DOHH2 (cell line): ENCODE measurements around the gene CHPF2.

Experiments
- H3F3A ChIP-seq: fragments of 200-600 bp; sonication (generic), shearing (Covaris generic); 2 replicates; pipeline ENCODE4 v1.6.0; 2016; ENCODE audit warnings: antibody characterized with exemption, mild to moderate bottlenecking; ENCODE audit not compliant: control insufficient read depth, insufficient read depth
- H3K27ac ChIP-seq: fragments of 200-600 bp; sonication (generic); 2 replicates; pipeline ENCODE4 v1.5.1; 2014; ENCODE audit warnings: low read depth, mild to moderate bottlenecking, low read length, moderate library complexity
- H3K27me3 ChIP-seq: fragments of 200-600 bp; sonication (generic); 2 replicates; pipeline ENCODE4 v1.6.1; 2014; ENCODE audit warnings: mild to moderate bottlenecking, low read length, mixed read lengths; ENCODE audit not compliant: control insufficient read depth
- H3K36me3 ChIP-seq: fragments of 200-600 bp; sonication (generic); 2 replicates; pipeline ENCODE4 v1.6.1; 2014; ENCODE audit warnings: mild to moderate bottlenecking, low read length, moderate library complexity, mixed read lengths; ENCODE audit not compliant: control insufficient read depth
- H3K4me1 ChIP-seq: fragments of 200-600 bp; sonication (generic); 2 replicates; pipeline ENCODE4 v1.6.1; 2014; ENCODE audit warnings: mild to moderate bottlenecking, low read length, mixed read lengths; ENCODE audit not compliant: control insufficient read depth
- H3K4me2 ChIP-seq: fragments of 200-600 bp; sonication (generic); 2 replicates; pipeline ENCODE4 v1.6.0; 2014; ENCODE audit warnings: mild to moderate bottlenecking, low read length, moderate library complexity
- H3K4me3 ChIP-seq: fragments of 200-600 bp; sonication (generic); 2 replicates; pipeline ENCODE4 v1.5.1; 2014; ENCODE audit warnings: mild to moderate bottlenecking, low read length, mixed read lengths
- H3K79me2 ChIP-seq: fragments of 200-600 bp; sonication (generic); 2 replicates; pipeline ENCODE4 v1.6.1; 2014; ENCODE audit warnings: mild to moderate bottlenecking, low read length, mixed read lengths; ENCODE audit not compliant: control insufficient read depth
- H3K9me2 ChIP-seq: fragments of 200-600 bp; sonication (generic); replicated peaks from 2 replicates; pipeline ENCODE4 v1.6.1; 2014; ENCODE audit warnings: mild to moderate bottlenecking, low read length, mixed read lengths; ENCODE audit not compliant: control insufficient read depth
- H3K9me3 ChIP-seq: fragments of 200-600 bp; sonication (generic); 2 replicates; pipeline ENCODE4 v1.6.1; 2014; ENCODE audit warnings: antibody characterized with exemption, low read length, mixed read lengths; ENCODE audit not compliant: control insufficient read depth, insufficient read depth
- H4K20me1 ChIP-seq: fragments of 200-600 bp; sonication (generic); 2 replicates; pipeline ENCODE4 v1.6.0; 2014; ENCODE audit warnings: low read depth, mild to moderate bottlenecking, antibody characterized with exemption, low read length, moderate library complexity; ENCODE audit not compliant: control insufficient read depth, insufficient read depth
- CTCF ChIP-seq: fragments of 200-600 bp; sonication (generic); IDR thresholded peaks from one replicate; pipeline ENCODE4 v1.5.1; 2014; ENCODE audit warnings: antibody characterized with exemption, mild to moderate bottlenecking, low read depth, low read length; ENCODE audit not compliant: poor library complexity, severe bottlenecking
- EZH2phosphoT487 ChIP-seq: fragments of 200-600 bp; sonication (generic); IDR thresholded peaks from 2 replicates; pipeline ENCODE4 v1.6.1; 2017; ENCODE audit warnings: borderline replicate concordance, mild to moderate bottlenecking, antibody characterized with exemption, low read length, moderate library complexity, mixed read lengths

Gene CHPF2

GRCh38 chr7:151274396-151274795, 42.1 kb downstream of the CHPF2 start:
- Histone ChIP-seq H3K27ac (no peak overlapping the region), H4K20me1 (no peaks in the 10 kb centered on the region), H3K27me3 (peaks cover 28% of the 10 kb centered on the region), H3K4me3 (no peak overlapping the region), H3K36me3 (no peaks in the 10 kb centered on the region), H3K4me1 (peaks cover 3% of the 10 kb centered on the region; the same call in 1 of the 2 replicates), H3K79me2 (no peaks in the 10 kb centered on the region), H3F3A (no peaks in the 10 kb centered on the region), H3K9me3 (no peaks in the 10 kb centered on the region), H3K9me2 (no peaks in the 10 kb centered on the region), H3K4me2 (no peak overlapping the region)
- TF ChIP-seq EZH2phosphoT487 = no peak
- TF ChIP-seq CTCF = no peak

GRCh38 chr7:151274936-151275812, 42.9 kb downstream of the CHPF2 start:
- H3K9me3 ChIP-seq = no peaks in the 10 kb centered on the region
- no peaks in the 10 kb centered on the region for H3K36me3 ChIP-seq
- peaks cover 28% of the 10 kb centered on the region for H3K27me3 ChIP-seq
- no peaks in the 10 kb centered on the region for H3F3A ChIP-seq
- no peaks in the 10 kb centered on the region for H3K79me2 ChIP-seq
- TF ChIP-seq EZH2phosphoT487 (no peak), CTCF (no peak)
- H3K4me3 ChIP-seq = no peak overlapping the region
- H3K4me1 ChIP-seq = peaks cover 3% of the 10 kb centered on the region; the same call in 1 of the 2 replicates
- H3K9me2 ChIP-seq = no peaks in the 10 kb centered on the region
- H4K20me1 ChIP-seq = no peaks in the 10 kb centered on the region
- H3K4me2 ChIP-seq = no peak overlapping the region
- no peak overlapping the region for H3K27ac ChIP-seq

- H3K4me1 ChIP-seq = peaks cover 3% of the 10 kb centered on the region; the same call in 1 of the 2 replicates
- H3K27ac ChIP-seq = no peak overlapping the region
- H3K4me3 ChIP-seq = no peak overlapping the region
- no peaks in the 10 kb centered on the region for H3F3A ChIP-seq
- no peak for TF ChIP-seq CTCF
- TF ChIP-seq EZH2phosphoT487 = no peak
- no peaks in the 10 kb centered on the region for H3K36me3 ChIP-seq
- H3K27me3 ChIP-seq = peaks cover 31% of the 10 kb centered on the region
- H3K79me2 ChIP-seq = no peaks in the 10 kb centered on the region
- H3K9me2 ChIP-seq = no peaks in the 10 kb centered on the region
- H3K4me2 ChIP-seq = peak overlapping the region; percentile 49; the same call in 1 of the 2 replicates
- no peaks in the 10 kb centered on the region for H3K9me3 ChIP-seq
- no peaks in the 10 kb centered on the region for H4K20me1 ChIP-seq
These were observed 43.7 kb downstream of the CHPF2 start for GRCh38 chr7:151275813-151276577.
